ENCODE data around the gene GOLPH3.
"Not testable (repeated sequence)": the region's sequence is repeated elsewhere in the genome, so short reads cannot be mapped to it uniquely, and the experiment has no call there.

Gene GOLPH3

DNA sequence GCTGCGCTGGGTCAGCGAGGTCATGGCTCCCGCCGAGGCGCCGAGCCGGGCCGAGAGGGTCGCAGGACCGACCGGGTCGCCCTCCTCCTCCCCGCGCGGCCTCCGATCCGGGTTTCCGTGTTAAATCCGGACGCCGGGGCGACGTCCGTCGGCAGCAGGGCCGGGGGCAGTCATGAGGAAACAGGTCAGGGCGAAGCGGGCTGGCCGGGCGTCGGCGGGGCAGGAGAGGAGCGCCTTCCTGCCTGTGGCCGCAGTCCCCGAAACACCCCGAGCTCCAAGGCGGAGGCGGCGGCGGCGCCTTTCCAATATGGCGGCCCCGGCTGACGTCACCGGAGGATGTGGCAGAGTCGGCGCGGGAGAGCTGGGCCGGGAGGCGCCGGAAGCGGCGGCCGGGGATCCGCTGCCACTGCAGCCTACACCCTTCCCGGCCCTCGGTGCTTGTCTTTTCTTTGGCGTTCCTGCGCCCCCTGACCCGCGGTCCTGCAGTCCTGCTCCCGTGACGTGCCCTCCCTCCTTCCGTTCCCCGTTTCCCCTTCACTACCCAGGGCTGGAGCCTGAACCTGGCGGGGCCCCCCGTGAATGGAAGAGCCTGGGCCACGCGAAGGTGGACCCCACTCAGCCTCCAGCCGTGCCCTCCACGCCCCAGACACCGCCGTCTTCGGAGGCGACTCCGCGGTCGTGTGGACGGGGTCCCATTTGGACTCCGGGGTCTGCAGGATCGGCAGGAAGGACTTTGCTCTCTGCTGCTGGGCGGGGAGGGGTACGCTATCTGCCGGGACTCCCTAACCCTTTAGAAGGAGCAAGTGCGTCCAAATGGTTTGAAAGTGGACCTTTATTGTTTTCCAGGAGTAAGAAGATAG is at the start of gene GOLPH3:
TSS of gene GOLPH3 (minus strand) at position 309 of the 860 bp plus-strand sequence. CDS start at position 24, 285 bp downstream.
- in situ Hi-C loops (cut with MboI; ENCODE audit: low sequenced_read_pairs): no loop called here

DNA sequence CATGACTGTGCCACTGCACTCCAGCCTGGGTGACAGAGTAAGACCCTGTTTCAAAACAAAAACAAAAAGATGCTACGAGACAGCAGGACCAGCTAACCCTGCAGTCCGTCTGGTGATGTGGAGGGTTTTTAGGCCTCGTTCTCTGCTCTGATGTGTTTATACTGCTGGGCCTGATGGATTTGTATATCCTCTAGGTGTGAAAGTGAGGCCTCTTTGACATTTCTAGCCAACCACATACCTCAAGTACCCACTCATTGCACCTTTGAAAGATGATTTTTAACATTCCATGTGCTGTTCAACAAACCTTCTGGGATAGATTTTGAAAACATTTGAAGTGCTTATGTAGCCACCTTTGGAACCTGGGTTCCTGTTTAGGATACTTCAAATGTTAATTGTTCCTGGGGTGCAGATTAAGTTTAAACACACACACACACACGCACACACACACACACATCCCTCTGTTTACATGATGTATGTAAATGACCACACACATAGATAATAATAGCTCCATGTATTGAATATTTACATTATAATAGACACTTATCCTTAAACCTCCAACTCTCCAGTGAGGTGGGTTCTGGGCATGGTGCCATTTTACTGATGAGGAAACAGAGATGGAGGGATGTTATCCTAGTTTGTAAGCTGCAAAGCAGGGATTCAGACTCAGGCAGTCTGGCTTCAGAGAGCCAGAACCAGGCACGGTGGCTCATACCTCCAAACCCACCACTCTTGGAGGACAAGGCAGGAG is 48.8 kb upstream of the GOLPH3 start:
- in situ Hi-C loops (cut with MboI; ENCODE audit: low sequenced_read_pairs): no loop called here

DNA sequence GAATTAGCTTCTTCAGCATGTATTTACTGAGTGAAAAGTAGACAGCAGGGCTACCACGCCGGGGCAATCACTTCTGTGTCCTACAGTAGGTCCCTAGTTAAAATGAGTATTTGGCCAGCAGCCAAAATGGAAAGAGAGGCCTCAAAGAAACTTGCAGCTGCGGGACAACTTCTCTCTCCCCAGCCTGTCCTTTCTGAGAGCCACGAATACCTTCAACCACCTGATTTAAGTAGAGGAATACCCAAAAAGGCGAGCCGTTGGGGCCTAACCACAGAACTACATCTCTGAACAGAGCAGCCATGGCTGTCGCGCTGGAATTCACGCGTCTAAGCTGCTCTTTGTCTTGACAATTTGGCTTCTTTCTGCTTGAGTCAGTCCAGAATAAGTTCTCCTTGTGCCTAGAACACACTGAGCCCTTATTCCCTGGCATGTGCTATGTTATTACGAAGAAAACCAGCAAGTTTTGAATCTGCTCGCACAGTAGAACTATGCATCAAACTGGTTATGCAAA is 43.8 kb upstream of the GOLPH3 start:
- in situ Hi-C loops (cut with MboI; ENCODE audit: low sequenced_read_pairs): no loop called here

GRCh38 chr5:32214344-32214743 is 40.2 kb upstream of the GOLPH3 start:
- in situ Hi-C loops (cut with MboI; ENCODE audit: low sequenced_read_pairs): not testable (repeated sequence)

DNA sequence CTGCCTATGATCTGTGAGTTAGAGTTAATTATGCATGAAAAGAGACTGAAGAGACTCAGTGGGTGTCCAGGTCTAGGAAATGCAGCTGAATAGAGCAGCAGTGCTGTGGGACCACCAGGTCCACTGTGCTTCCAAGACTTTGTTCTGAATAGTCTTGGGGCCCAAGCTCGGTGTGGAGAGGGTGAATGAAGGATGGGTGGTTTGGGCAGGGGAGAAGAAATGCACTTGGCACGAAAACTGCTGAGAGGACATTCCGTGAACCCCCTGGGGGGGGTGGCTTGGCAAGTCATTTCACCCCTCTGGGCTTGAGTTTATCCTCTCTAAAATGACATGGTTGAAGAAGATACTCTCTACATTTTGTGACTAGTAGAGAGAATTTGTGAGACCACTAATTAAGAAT is 36.0 kb upstream of the GOLPH3 start:
- in situ Hi-C loops (cut with MboI; ENCODE audit: low sequenced_read_pairs): no loop called here

GRCh38 chr5:32208837-32209236 is 34.7 kb upstream of the GOLPH3 start:
- in situ Hi-C loops (cut with MboI; ENCODE audit: low sequenced_read_pairs): not testable (repeated sequence)

- in situ Hi-C loops (cut with MboI; ENCODE audit: low sequenced_read_pairs): no loop called here
Observed at GRCh38 chr5:32207355-32207634, 33.2 kb upstream of the GOLPH3 start.

- in situ Hi-C loops (cut with MboI; ENCODE audit: low sequenced_read_pairs): no loop called here
Observed at GRCh38 chr5:32206509-32207354, 32.6 kb upstream of the GOLPH3 start.

- in situ Hi-C loops (cut with MboI; ENCODE audit: low sequenced_read_pairs): no loop called here
Observed at GRCh38 chr5:32206053-32206452, 31.9 kb upstream of the GOLPH3 start.

- in situ Hi-C loops (cut with MboI; ENCODE audit: low sequenced_read_pairs): no loop called here
Observed at GRCh38 chr5:32202394-32202793, 28.3 kb upstream of the GOLPH3 start.

DNA sequence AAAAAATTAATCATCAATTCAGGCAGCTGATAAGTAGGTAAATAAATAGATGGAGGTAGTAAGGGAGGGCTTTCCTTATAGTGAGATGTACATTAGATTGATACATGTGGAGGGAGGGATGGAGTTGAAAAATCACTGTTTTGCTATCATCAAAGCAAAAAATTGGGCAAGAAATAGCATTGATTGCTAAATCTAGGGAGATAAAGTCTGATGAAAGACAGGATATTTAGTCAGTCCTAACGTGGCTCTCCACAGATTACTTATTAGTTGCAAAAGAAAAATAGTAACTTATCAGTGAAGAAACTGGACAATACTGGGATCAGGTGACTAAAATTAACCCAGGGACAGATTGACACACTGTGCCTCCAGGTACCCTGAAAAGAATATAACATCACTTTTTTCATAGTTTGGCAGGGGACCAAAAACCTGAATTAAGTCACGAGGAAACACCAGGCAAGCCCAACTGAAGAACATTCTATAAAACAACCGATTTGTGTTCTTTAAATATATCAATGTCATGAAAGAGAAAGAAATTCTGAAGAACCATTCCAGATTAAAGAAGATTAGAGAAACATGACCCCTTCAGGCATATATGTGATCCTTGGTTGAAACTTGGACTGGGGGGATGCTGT is 27.1 kb upstream of the GOLPH3 start:
- in situ Hi-C loops (cut with MboI; ENCODE audit: low sequenced_read_pairs): no loop called here

GRCh38 chr5:32197032-32197431 is 22.9 kb upstream of the GOLPH3 start:
- in situ Hi-C loops (cut with MboI; ENCODE audit: low sequenced_read_pairs): no loop called here

GRCh38 chr5:32195265-32195664 is 21.1 kb upstream of the GOLPH3 start:
- in situ Hi-C loops (cut with MboI; ENCODE audit: low sequenced_read_pairs): no loop called here

DNA sequence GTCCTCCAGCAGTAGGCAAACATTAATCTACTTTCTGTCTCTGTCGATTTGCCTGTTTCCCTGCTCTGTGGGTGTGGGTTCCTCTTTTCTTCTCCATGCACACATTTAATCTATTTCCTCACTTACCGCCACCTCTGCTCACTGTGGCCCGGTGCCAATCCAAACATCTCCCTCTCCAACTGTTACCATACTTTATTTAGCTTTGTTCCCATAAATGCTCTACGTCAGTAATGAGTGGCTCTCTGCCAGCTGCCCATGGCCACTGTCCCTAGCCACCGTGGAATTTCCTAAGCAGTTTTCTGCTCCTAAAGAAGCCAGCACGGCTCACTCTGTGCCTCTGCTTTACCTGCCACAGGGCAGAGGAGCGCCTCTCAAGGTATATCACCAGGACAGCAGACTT is 19.5 kb upstream of the GOLPH3 start:
- in situ Hi-C loops (cut with MboI; ENCODE audit: low sequenced_read_pairs): no loop called here

- in situ Hi-C loops (cut with MboI; ENCODE audit: low sequenced_read_pairs): no loop called here
Observed at GRCh38 chr5:32190095-32190494, 16.0 kb upstream of the GOLPH3 start.

GRCh38 chr5:32187675-32188074 is 13.6 kb upstream of the GOLPH3 start:
- in situ Hi-C loops (cut with MboI; ENCODE audit: low sequenced_read_pairs): no loop called here

- in situ Hi-C loops (cut with MboI; ENCODE audit: low sequenced_read_pairs): no loop called here
Observed at GRCh38 chr5:32182463-32183063, 8.4 kb upstream of the GOLPH3 start.

DNA sequence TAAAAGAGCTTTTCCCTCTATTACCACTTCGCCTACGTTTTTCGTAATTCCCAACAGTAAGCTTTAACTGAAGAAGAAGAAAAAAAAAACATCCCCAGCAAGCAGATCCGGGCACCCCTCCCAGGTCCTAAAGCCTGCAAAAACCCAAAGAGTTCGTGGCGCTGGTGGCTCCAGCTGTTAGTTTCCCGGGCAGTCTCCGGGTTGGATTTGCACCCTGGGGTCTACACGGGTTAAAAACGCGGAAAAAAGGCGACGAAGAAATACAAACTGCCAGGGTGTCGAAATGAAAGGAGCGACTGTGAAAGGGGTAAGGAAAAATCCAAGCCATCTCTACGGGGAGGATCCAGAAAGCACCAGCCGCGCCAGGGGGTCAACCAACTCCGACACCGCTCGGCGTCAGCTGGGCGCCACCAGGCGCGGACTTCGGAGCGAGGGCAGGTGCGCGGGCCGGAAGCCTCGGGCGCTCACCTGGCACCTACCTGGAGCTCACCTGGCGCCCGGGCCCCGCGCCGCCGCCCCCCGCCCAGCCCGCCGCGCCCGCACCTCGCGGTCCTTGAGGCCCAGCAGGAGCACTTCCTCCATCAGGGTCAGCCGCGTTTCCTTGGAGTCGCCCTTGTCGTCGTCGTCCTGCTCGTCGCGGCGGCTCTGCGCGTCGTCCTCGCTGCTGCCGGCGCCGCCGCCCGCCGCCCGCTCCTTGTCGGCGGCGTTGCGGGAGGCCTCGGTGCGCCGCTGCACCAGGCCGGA is 680 bp downstream of the GOLPH3 start:
- in situ Hi-C loops (cut with MboI; ENCODE audit: low sequenced_read_pairs): no loop called here

DNA sequence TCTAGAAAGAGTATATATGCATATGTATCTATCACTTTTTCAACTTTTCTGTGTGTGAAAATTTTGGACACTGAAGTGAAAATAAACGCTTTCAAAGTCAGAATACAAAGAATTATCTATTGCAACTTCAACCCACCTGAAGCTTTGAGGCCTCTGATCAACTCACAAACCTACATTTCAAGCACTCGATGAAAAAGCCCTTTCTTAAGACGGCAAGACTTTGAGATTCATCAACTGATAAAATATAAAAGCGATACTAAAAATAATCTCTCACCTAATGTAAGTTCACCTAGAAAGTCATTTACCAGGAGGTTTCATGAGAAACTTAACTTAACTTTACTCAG is 1.2 kb downstream of the GOLPH3 start:
- in situ Hi-C loops (cut with MboI; ENCODE audit: low sequenced_read_pairs): no loop called here

Measured in HL-60/S4 treated with retinoic acid at 250 ng/mL for 4 days and 3 days (cell line).